GM12874 (cell line): ENCODE results near the gene KDELR3.
A peak's percentile ranks its signal among the peaks of the same experiment; 100 is the strongest.

ENCODE experiments used
- CTCF ChIP-seq: IDR thresholded peaks from 2 replicates; pipeline ENCODE4 v1.5.1; 2011; ENCODE audit warnings: low read depth, mild to moderate bottlenecking, control low read depth, low read length, moderate library complexity; ENCODE audit not compliant: insufficient read depth

The KDELR3 gene

GRCh38 chr22:38503021-38503420, 35.1 kb downstream of the KDELR3 start:
- no peak for TF ChIP-seq CTCF

- no peak for TF ChIP-seq CTCF
Measured at GRCh38 chr22:38504731-38505540, 37.0 kb downstream of the KDELR3 start.

GRCh38 chr22:38505541-38506117, 37.7 kb downstream of the KDELR3 start:
- no peak for TF ChIP-seq CTCF

- no peak for TF ChIP-seq CTCF
Measured at GRCh38 chr22:38506118-38506962, 38.4 kb downstream of the KDELR3 start, which contains the start of gene DDX17. Gene DDX17 (minus strand): TSS chr22:38506311.

GRCh38 chr22:38510416-38510970, 42.6 kb downstream of the KDELR3 start:
- TF ChIP-seq CTCF, result no peak

- peak; percentile 66 for TF ChIP-seq CTCF
Measured at GRCh38 chr22:38513063-38513462, 45.2 kb downstream of the KDELR3 start.

GRCh38 chr22:38518620-38519019, 50.7 kb downstream of the KDELR3 start:
- no peak for TF ChIP-seq CTCF
